IPS-NIHi7 (cell line): ENCODE data around the gene CD79A.
"Not testable (repeated sequence)": the region's sequence is repeated elsewhere in the genome, so short reads cannot be mapped to it uniquely, and the experiment has no call there.

Experiments
- DNase-seq: peaks from one replicate; pipeline ENCODE4 v3.0.0; 2012; ENCODE audit warnings: mixed read lengths; ENCODE audit errors: extremely low spot score

Gene CD79A

GRCh38 chr19:41863209-41863931 lies 13.7 kb upstream of the CD79A start:
- no peak for DNase-seq

- DNase-seq, result no peak
Observed at GRCh38 chr19:41864374-41864773, 12.7 kb upstream of the CD79A start.

GRCh38 chr19:41866284-41866683 lies 10.8 kb upstream of the CD79A start:
- DNase-seq, result no peak

DNA sequence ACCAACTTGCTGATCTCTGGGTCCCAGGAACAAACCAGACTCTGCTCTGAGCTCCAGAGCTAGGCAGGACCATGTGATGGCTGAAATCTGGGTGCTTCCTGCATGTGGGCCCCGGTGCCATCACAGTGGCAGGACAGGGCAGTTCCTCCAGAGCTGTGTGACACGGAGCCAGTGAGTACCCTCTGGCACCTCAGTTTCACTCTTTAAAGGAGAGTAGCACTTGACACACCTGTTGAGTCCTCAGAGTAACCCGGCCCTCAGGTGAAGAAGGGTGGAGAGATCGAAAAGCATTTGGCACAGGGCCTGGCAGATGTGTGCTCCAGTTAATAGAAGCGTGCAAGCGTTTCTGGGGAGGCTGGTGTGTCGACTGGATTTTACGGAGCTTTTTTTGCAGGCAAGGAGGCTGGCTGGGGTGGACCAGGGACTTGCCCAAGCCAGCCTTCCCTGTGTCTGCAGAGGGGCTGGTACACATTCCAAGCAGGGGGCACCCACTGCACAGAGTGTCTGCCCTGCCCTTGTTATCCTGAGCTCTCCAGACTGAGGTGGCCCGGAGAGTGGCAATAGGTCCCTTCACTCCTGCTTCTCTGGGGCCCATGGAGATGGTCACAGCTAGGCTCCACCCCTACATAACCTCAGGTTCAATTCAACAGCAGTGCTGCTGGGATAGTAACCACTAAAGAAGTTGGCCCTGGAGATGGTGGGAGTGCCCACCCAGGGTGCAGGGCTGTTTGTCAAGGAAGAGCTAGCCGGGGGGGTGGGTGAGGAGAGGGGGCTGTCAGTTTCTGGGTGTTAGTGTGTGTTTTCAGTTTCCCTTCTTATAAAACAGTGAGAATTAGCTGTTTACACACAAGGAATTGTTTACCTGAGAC lies 8.7 kb upstream of the CD79A start:
- DNase-seq, result no peak

DNA sequence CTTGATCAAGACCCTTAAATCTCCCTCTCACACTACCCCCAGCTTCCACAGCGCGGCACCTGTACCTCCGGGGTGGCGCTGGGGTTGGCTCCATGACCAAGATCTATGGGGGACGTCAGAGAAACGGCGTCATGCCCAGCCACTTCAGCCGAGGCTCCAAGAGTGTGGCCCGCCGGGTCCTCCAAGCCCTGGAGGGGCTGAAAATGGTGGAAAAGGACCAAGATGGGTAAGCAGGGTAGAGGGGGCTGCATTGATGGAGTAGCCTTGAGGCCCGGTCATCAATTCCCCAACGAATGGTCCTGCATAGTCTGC lies 8.1 kb upstream of the CD79A start:
- DNase-seq, result no peak

GRCh38 chr19:41869374-41869955 lies 7.6 kb upstream of the CD79A start:
- no peak for DNase-seq

GRCh38 chr19:41870401-41870873 lies 6.6 kb upstream of the CD79A start:
- no peak for DNase-seq

DNA sequence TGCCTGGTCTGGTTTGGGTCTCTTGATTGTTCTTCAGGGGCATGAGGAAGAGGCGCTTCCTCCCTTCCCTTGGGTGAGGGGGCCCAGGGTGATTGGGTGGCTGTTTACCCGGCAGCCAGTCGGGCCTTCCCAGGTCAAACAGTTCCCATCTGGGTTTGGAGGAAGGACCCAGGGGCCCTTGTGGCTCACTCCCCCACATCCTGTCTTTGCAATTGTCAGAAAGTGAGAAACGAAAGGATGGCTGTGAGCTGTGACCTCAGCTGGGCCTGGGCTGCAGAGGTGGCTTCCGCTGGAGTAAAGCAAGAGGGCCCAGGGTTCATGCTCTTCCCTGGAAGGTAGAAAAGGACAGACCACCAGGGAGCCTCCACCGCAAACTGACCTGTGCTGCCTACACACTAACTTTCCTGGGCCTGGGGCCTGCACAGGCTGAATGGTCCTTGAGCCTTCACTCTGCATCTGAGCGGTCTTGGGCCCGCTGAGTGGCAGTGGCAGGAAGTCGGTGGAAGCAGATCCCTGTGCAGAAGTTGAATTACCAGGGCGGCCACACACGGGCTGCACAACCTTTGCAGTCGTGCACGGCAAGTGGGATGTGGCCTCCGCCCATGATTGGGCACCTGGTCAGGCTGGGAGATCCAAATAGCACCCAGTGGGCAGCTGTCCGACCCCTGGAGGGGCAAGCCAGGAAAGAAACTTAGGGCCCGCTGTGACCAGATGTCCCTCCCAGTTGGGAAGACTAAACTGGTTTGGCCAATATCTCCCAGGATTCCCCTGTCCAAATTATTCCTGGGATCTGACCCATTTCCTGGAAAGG lies 5.3 kb upstream of the CD79A start:
- DNase-seq, result no peak

DNA sequence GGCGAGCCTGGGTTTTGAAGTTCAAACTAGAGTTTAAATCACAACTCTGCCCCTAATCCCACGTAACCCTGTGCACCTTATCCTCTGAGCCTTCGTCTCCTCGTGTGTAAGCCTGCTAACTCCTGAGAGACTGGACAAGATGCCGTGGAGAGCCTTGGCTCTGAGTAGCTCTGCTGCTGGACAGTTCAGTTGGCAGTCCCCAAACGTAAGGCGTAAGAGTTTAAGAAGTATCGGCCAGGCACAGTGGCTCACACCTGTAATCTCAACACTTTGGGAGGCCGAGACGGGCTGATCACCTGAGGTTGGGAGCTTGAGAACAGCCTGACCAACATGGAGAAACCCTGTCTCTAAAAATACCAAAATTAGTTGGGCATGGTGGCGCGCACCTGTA lies 4.7 kb upstream of the CD79A start:
- DNase-seq, result no peak

- DNase-seq, result peak; percentile 81
Observed at GRCh38 chr19:41872775-41873647, 4.1 kb upstream of the CD79A start.

DNA sequence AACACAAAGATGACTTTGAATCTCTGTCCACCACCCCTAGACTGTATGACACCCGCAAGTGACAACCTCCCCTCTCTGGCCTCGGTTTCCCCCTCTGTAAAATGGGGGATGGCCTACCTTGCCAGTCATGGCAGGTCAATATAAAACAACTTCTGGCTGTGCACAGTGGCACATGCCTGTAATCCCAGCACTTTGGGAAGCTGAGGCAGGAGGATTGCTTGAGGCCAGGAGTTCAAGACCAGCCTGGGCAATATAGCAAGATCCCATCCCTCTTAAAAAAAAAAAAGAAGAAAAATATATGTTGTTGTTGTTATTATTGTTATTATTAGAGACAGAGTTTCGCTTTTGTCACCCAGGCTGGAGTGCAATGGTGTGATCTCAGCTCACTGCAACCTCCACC lies 1.1 kb upstream of the CD79A start:
- DNase-seq, result not testable (repeated sequence)

DNA sequence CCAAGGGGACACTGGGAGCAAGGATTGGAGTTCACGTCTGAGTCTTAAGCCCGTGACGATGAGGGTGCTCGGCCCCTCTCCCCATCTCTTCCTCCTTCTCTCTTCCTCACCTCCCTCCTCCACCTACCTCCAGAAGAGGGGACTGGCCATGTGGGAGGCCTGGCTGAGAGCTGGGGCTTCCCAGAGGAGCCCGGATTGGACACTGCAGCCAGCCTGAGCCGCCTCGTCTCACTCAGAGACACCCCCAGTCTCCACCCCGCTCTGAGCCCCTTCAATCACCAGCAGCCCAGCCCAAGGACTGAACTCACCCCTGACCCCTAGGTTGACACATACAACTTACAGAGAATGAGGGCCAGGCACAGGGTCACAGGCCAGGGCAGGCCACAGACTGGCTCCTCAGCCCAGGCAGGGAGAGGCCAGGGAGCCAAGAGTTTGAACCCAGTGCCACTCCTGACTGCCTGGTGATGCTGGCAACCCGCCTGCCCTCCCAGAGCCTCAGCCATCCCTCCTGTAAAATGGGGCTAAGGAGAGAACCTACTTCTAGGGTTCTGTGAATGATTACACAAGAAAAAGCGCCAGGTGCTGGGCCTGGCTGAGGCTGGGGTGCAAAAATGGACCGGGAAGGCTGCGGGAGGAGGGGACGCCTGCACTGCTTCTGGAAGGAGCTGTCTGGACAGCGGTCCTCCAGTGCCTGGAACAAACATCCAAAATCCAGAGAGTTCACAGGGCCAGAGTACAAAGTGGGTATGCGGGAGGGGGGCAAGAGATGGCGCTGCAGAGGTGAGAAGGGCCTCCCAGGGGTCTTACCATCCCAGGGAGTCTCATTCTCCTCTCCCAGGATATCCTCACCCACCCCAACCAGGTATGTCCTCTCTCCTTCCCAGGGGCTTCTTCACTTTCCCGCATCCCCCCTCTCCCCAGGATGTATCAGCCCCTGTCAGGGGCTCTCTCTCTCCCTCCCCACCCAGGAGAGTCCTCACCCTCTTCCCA lies 1.1 kb downstream of the CD79A start:
- no peak for DNase-seq

GRCh38 chr19:41879080-41879479 lies 2.0 kb downstream of the CD79A start:
- DNase-seq, result no peak

DNA sequence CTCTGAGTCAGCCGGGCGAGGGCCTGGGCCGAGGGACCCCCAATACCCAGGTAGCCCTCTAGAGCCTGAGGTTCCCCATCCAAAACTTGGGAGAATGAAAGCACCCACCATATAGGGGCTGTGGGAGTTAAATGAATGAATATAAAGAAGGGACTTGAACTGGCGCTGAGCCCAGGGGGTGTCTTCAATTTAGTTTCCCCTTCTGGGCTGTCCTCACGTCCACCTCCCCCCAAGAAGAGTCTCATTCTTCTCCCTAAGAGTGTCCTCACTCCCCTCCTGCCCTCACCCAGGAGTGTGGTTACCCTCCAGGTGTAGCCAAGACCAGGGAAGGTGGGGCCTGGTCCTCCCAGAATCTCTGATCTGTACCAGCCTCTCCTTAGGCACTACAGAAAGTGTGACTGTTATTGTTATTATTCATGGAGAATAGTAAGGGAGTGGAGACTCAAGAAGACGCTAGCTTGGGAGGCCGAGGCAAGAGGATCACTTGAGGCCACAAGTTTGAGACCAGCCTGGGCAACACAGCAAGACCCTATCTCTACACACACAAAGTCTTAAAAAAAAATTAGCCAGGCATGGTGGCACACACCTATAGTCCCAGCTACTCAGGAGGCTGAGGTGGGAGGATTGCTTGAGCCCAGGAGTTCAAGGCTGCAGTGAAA lies 2.7 kb downstream of the CD79A start:
- no peak for DNase-seq

GRCh38 chr19:41880329-41880708 lies 3.2 kb downstream of the CD79A start:
- no peak for DNase-seq

- peak; percentile 62 for DNase-seq
Observed at GRCh38 chr19:41882568-41883462, 5.7 kb downstream of the CD79A start, which contains the start of gene ARHGEF1. Gene ARHGEF1 (plus strand): TSS chr19:41883184. CDS start chr19:41888083, 4,899 bp downstream.

GRCh38 chr19:41883463-41883820 lies 6.4 kb downstream of the CD79A start:
- DNase-seq, result no peak
